Esophagus muscularis mucosa (tissue), 4 donors: ENCODE measurements around the gene MOB3B.

Source experiments
- CTCF ChIP-seq, 3 experiments: fragments of 200-600 bp in 2 of 3; fragments of 450-650 bp in 1 of 3; sonication (generic) in 2 of 3; IDR thresholded peaks; one replicate each; pipeline ENCODE4 v1.5.1; 2017 to 2019; ENCODE audit warnings: antibody characterized with exemption in 3 of 3, mild to moderate bottlenecking in 2 of 3, moderate library complexity in 1 of 3
- EP300 ChIP-seq: sonication (generic); formaldehyde crosslinking; IDR thresholded peaks from one replicate; pipeline ENCODE4 v1.6.1; 2017; ENCODE audit warnings: antibody characterized with exemption
- POLR2A ChIP-seq: fragments of 450-650 bp; IDR thresholded peaks from one replicate; pipeline ENCODE4 v1.6.1; 2017; ENCODE audit warnings: antibody characterized with exemption, moderate library complexity, mild to moderate bottlenecking, low read depth
- POLR2AphosphoS5 ChIP-seq, 2 donors: sonication (generic); formaldehyde crosslinking; IDR thresholded peaks; one replicate each; pipeline ENCODE4 v1.6.1; 2017; ENCODE audit warnings: antibody characterized with exemption in 2 of 2

GRCh38 chr9:27373851-27374250 is 155.8 kb downstream of the MOB3B start:
- TF ChIP-seq CTCF (IDR thresholded peaks at IDR 0.05) (no peak), POLR2A (no peak), POLR2AphosphoS5 (IDR thresholded peaks at IDR 0.05) (no peak), EP300 (no peak)
